HEK293 (cell line): Measurements from ENCODE around the gene NUFIP1.
A peak's percentile ranks its signal among the peaks of the same experiment; 100 is the strongest.

Experiments
- CTCF ChIA-PET: fragments of 350-600 bp; formaldehyde crosslinking; extraction: SDS; loops from one replicate; lab custom pipeline; 2021; ENCODE audit warnings: antibody characterized with exemption; lab: Yijun Ruan, JAX
- POLR2A ChIA-PET: fragments of 300-600 bp; formaldehyde crosslinking; extraction: SDS; loops from one replicate; lab custom pipeline; 2020; ENCODE audit warnings: antibody characterized with exemption, inconsistent platforms; lab: Yijun Ruan, JAX
- H3K27ac ChIP-seq: fragments of 200-500 bp; sonication (Bioruptor generic); 2 replicates; pipeline ENCODE4 v1.5.1; 2014; ENCODE audit warnings: low read depth, low read length, control low read depth, inconsistent platforms; ENCODE audit errors: extremely low read depth
- H3K36me3 ChIP-seq, 2 experiments: fragments of 200-500 bp in 1 of 2; sonication (Bioruptor generic) in 1 of 2; 1 replicate in 1 of 2; 2 replicates in 1 of 2; pipeline ENCODE4 v1.5.1; 2014 to 2017; ENCODE audit warnings: inconsistent platforms in 2 of 2, low read length in 2 of 2; ENCODE audit not compliant: control insufficient read depth in 2 of 2, insufficient read depth in 1 of 2
- H3K4me1 ChIP-seq: fragments of 200-500 bp; sonication (Bioruptor generic); 2 replicates; pipeline ENCODE4 v1.5.1; 2014; ENCODE audit warnings: mild to moderate bottlenecking, low read length, inconsistent platforms; ENCODE audit not compliant: control insufficient read depth, insufficient read depth
- H3K4me3 ChIP-seq: 2 replicates; pipeline ENCODE4 v1.5.1; 2011; ENCODE audit warnings: low read depth, mild to moderate bottlenecking, control low read depth, low read length, moderate library complexity
- H3K9me3 ChIP-seq: fragments of 200-500 bp; sonication (Bioruptor generic); 2 replicates; pipeline ENCODE4 v1.5.1; 2014; ENCODE audit warnings: low read depth, low read length, inconsistent platforms; ENCODE audit not compliant: control insufficient read depth, insufficient read depth
- EGR2 ChIP-seq: fragments of 450-650 bp; formaldehyde crosslinking; IDR thresholded peaks from 2 replicates; pipeline ENCODE4 v1.5.1; 2016; ENCODE audit warnings: low read depth, missing biosample characterization, missing genetic modification characterization
- GLI4 ChIP-seq: fragments of 450-650 bp; formaldehyde crosslinking; IDR thresholded peaks from 2 replicates; pipeline ENCODE4 v1.5.1; 2016; ENCODE audit warnings: missing biosample characterization, missing genetic modification characterization
- GLIS1 ChIP-seq: fragments of 450-650 bp; formaldehyde crosslinking; IDR thresholded peaks from 2 replicates; pipeline ENCODE4 v1.5.1; 2016; ENCODE audit warnings: missing biosample characterization, missing genetic modification characterization
- HIC1 ChIP-seq: fragments of 450-650 bp; formaldehyde crosslinking; IDR thresholded peaks from 2 replicates; pipeline ENCODE4 v1.5.1; 2016; ENCODE audit warnings: missing biosample characterization, missing genetic modification characterization
- KLF10 ChIP-seq: fragments of 450-650 bp; IDR thresholded peaks from 2 replicates; pipeline ENCODE4 v1.5.1; 2018; ENCODE audit warnings: missing biosample characterization, mild to moderate bottlenecking, missing genetic modification characterization
- OSR2 ChIP-seq: fragments of 450-650 bp; formaldehyde crosslinking; IDR thresholded peaks from 2 replicates; pipeline ENCODE4 v1.5.1; 2016; ENCODE audit warnings: missing biosample characterization, missing genetic modification characterization
- PATZ1 ChIP-seq: fragments of 450-650 bp; formaldehyde crosslinking; IDR thresholded peaks from 2 replicates; pipeline ENCODE4 v1.5.1; 2016; ENCODE audit warnings: missing biosample characterization, missing genetic modification characterization
- ZFP37 ChIP-seq: fragments of 450-650 bp; formaldehyde crosslinking; IDR thresholded peaks from 2 replicates; pipeline ENCODE4 v1.5.1; 2016; ENCODE audit warnings: missing biosample characterization, missing genetic modification characterization
- ZIC2 ChIP-seq: fragments of 450-650 bp; formaldehyde crosslinking; IDR thresholded peaks from 2 replicates; pipeline ENCODE4 v1.5.1; 2016; ENCODE audit warnings: missing biosample characterization, missing genetic modification characterization
- ZNF280C ChIP-seq: fragments of 450-650 bp; formaldehyde crosslinking; IDR thresholded peaks from 2 replicates; pipeline ENCODE4 v1.5.1; 2016; ENCODE audit warnings: missing biosample characterization, missing genetic modification characterization
- ZNF335 ChIP-seq: fragments of 450-650 bp; formaldehyde crosslinking; conservative IDR thresholded peaks from 2 replicates; pipeline ENCODE4 v1.5.1; 2016; ENCODE audit warnings: missing biosample characterization, missing genetic modification characterization
- ZNF416 ChIP-seq: fragments of 450-650 bp; formaldehyde crosslinking; IDR thresholded peaks from 2 replicates; pipeline ENCODE4 v1.5.1; 2016; ENCODE audit warnings: missing biosample characterization, missing genetic modification characterization
- ZNF501 ChIP-seq: fragments of 450-650 bp; formaldehyde crosslinking; IDR thresholded peaks from 2 replicates; pipeline ENCODE4 v1.5.1; 2016; ENCODE audit warnings: missing biosample characterization, missing genetic modification characterization
- ZNF529 ChIP-seq: fragments of 450-650 bp; formaldehyde crosslinking; IDR thresholded peaks from 2 replicates; pipeline ENCODE4 v1.5.1; 2017; ENCODE audit warnings: missing genetic modification characterization, missing biosample characterization; ENCODE audit not compliant: insufficient replicate concordance
- ZNF549 ChIP-seq: fragments of 450-650 bp; IDR thresholded peaks from 2 replicates; pipeline ENCODE4 v1.5.1; 2018; ENCODE audit warnings: missing biosample characterization, missing genetic modification characterization, mild to moderate bottlenecking, inconsistent platforms, moderate library complexity
- ZNF626 ChIP-seq: fragments of 450-650 bp; sonication (Bioruptor Pico); formaldehyde crosslinking; IDR thresholded peaks from 2 replicates; pipeline ENCODE4 v1.5.1; 2018; ENCODE audit warnings: missing biosample characterization, missing genetic modification characterization, inconsistent platforms
- ZNF645 ChIP-seq: fragments of 450-650 bp; formaldehyde crosslinking; IDR thresholded peaks from 2 replicates; pipeline ENCODE4; 2016; ENCODE audit warnings: missing biosample characterization, missing genetic modification characterization
- ZNF76 ChIP-seq: fragments of 450-650 bp; formaldehyde crosslinking; IDR thresholded peaks from 2 replicates; pipeline ENCODE4; 2016; ENCODE audit warnings: low read depth, missing biosample characterization, missing genetic modification characterization, borderline replicate concordance
- ZNF791 ChIP-seq: fragments of 450-650 bp; formaldehyde crosslinking; IDR thresholded peaks from 2 replicates; pipeline ENCODE4 v1.5.1; 2016; ENCODE audit warnings: missing biosample characterization, missing genetic modification characterization
- ZXDB ChIP-seq: fragments of 450-650 bp; formaldehyde crosslinking; IDR thresholded peaks from 2 replicates; pipeline ENCODE4 v1.5.1; 2016; ENCODE audit warnings: missing biosample characterization, missing genetic modification characterization

The NUFIP1 gene

GRCh38 chr13:44920013-44920412 lies 69.3 kb downstream of the NUFIP1 start (continued):
- TF ChIP-seq ZNF280C (tag by site-specific recombination), result no peak
- no peak for TF ChIP-seq ZNF76 (tag by site-specific recombination)
- no peak for TF ChIP-seq OSR2 (tag by site-specific recombination)
- TF ChIP-seq KLF10 (tag by site-specific recombination), result no peak
- no peak for TF ChIP-seq EGR2 (tag by site-specific recombination)
- TF ChIP-seq ZNF626 (tag by site-specific recombination), result no peak
- TF ChIP-seq PATZ1 (tag by site-specific recombination), result no peak
- TF ChIP-seq ZNF529, result no peak
- TF ChIP-seq ZNF501 (tag by site-specific recombination), result no peak
- TF ChIP-seq ZNF416 (tag by site-specific recombination), result no peak
- no peak for TF ChIP-seq ZIC2

- no peak for TF ChIP-seq ZNF529
- TF ChIP-seq HIC1 (tag by site-specific recombination), result no peak
- no peak for TF ChIP-seq GLIS1
- no peak for TF ChIP-seq ZXDB (tag by site-specific recombination)
- TF ChIP-seq GLI4 (tag by site-specific recombination), result no peak
- no peak for TF ChIP-seq ZFP37 (tag by site-specific recombination)
- no peak for TF ChIP-seq ZNF335
- TF ChIP-seq ZNF549 (tag by site-specific recombination), result no peak
- TF ChIP-seq ZNF791, result no peak
- no peak for TF ChIP-seq ZNF645 (tag by site-specific recombination)
- Histone ChIP-seq H3K27ac (peak overlapping the region; percentile 91), H3K4me1 (peaks cover 2% of the 10 kb centered on the region), H3K36me3 (no peaks in the 10 kb centered on the region), H3K4me3 (no peak overlapping the region), H3K9me3 (no peaks in the 10 kb centered on the region)
- ChIA-PET POLR2A (no interaction called here), CTCF (interaction anchor here (0.6 to 2.0 kb wide), 5 partner anchors 21 to 606 kb away, joined by 3 to 9 read pairs (median 3); no protein-coding TSS in a partner anchor)
These were observed 70.0 kb downstream of the NUFIP1 start for GRCh38 chr13:44919104-44919804.
